GM20431 (cell line): ENCODE results near the gene HDDC2.

Experiments
- in situ Hi-C: fragments of 300-500 bp; cut with MseI, MboI; formaldehyde crosslinking; loops from one replicate; pipeline ENCODE4 v1.15.0; 2020; ENCODE audit warnings: low sequenced_read_pairs; ENCODE audit not compliant: unreplicated experiment

Gene HDDC2

GRCh38 chr6:125248136-125248535 is 53.6 kb downstream of the HDDC2 start:
- in situ Hi-C loops: no loop called here

GRCh38 chr6:125246566-125246965 is 55.2 kb downstream of the HDDC2 start:
- in situ Hi-C loops: no loop called here

GRCh38 chr6:125245523-125246264 is 56.1 kb downstream of the HDDC2 start:
- in situ Hi-C loops: no loop called here

DNA sequence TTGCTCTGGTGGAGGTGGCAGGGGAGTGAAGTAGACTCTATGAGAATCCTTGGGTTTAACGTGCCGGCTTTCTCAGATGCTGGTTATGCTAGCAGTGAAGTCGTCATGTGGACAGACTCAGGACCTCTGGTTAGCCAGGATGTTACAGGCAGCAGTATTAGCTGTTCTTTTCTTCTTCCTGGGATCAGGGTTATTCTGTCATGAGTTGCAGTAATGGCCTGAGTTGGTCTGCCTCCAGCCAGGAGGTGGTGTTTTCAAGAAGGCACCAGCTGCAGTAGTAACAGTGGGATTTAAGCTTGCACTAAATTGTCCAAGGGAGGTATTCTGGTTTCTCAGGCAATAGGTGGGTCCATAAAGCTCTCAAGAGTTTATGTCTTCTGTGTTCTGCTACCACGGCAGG is 56.7 kb downstream of the HDDC2 start:
- in situ Hi-C loops: no loop called here

- in situ Hi-C loops: no loop called here
These were observed 64.0 kb downstream of the HDDC2 start for GRCh38 chr6:125237764-125238163.

- in situ Hi-C loops: no loop called here
These were observed 65.0 kb downstream of the HDDC2 start for GRCh38 chr6:125236536-125237327.

GRCh38 chr6:125233202-125233601 is 68.6 kb downstream of the HDDC2 start:
- in situ Hi-C loops: no loop called here

GRCh38 chr6:125232466-125232865 is 69.3 kb downstream of the HDDC2 start:
- in situ Hi-C loops: no loop called here

DNA sequence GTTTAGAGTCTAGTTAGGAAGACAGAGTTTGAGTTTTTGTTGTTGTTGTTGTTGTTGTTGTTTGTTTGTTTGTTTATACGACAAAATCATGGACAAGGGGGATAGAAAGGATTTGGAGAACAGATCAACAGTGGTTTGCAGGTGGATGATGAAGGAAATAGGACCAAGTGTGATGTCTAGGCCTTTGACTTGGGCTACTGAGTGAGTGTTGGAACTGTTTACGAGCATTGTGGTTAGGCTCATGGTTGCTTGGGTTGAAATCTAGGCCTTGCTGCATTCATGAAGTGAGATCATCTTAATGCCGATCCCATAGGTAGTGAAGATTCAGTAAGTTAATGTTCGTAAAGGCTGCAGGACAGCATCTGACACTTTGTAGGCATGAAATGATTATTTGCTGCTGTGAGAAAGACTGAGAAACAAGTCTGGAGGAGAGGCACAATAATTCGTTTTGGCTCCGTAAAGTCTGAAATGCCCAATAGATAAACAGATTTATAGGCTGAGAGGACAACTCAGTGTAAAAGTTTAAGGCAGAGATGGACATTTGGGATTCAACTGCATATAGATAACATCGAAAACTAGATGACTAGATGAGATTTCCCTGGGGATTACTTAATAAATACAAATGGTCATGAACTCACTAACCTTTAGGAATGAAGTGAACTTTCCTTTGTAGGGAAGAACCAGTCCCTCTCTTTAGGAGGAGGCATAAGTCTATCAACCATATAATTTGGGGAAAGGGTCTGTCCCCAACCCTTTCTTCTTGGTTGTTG is 70.0 kb downstream of the HDDC2 start:
- in situ Hi-C loops: no loop called here

- in situ Hi-C loops: no loop called here
These were observed 70.6 kb downstream of the HDDC2 start for GRCh38 chr6:125231133-125231532.

DNA sequence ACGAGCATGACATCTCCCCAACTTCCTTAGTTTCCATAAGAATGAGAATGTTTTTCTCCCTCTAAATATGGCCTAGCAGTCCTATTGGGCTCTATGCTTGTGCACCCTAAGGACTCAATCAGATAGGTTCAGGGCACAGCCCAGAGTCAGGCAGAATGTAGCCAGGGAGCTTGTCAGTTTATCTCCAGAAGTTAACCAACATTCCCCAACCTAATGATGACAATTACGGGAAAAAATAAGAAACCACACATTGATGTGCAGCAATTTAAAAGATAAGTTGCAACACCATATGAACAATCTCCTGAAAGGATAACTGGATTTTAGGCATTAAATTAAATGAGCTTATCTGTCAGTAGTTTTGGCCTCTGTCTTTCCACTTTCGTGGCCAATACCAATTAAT is 71.1 kb downstream of the HDDC2 start:
- in situ Hi-C loops: no loop called here

DNA sequence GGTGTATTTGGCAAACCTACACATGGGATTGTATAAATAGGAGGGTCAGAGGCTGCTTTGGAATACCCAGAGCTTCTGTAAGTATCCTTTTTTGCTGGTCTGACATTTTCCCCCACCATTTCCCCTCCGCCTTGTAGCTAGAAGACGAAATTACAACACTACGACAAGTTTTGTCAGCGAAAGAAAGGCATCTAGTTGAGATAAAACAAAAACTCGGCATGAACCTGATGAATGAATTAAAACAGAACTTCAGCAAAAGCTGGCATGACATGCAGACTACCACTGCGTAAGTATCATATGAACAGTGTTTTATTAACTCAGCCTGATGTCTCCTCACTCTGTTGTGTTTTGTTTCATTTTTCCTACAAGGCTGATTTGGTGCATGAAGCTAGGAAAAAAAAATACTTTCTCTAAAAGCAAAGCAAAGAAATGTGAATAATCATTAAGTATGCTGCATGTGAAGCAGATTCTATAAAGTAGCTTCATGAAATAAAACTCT is 72.7 kb downstream of the HDDC2 start:
- in situ Hi-C loops: no loop called here

DNA sequence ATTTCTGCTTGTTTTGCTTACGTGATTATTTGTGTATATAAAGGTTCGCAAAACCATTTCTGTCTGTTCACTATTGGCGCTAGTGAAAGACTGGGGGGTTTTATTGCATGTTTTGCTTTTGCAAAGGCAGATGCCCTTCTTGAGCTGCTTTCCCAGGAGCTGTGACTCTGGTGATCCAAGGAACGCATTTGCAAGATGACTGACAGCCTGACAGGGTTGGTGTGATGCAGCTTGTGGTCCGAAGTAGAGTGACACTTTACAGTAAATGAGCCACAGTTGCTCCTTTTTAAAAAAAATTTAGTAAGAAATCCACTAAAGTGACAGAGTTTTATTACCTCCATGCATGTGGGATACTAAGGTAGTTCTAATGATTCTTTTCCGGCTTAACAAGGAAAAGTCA is 74.5 kb downstream of the HDDC2 start:
- in situ Hi-C loops: no loop called here
